HG03521 (cell line): Measurements from ENCODE around the gene MAP4K4.

Experiments
- ATAC-seq: cut with Tn5 transposase; IDR thresholded peaks from one replicate; pipeline ENCODE4 v1.9.1; 2021; ENCODE audit warnings: mild to moderate bottlenecking, moderate library complexity; ENCODE audit not compliant: unreplicated experiment

The MAP4K4 gene

GRCh38 chr2:101830555-101830954, 133.0 kb downstream of the MAP4K4 start:
- ATAC-seq: no peak

GRCh38 chr2:101831351-101831865, 133.9 kb downstream of the MAP4K4 start:
- peak; percentile 56 for ATAC-seq

GRCh38 chr2:101832114-101832513, 134.6 kb downstream of the MAP4K4 start:
- no peak for ATAC-seq

GRCh38 chr2:101833890-101834523, 136.5 kb downstream of the MAP4K4 start:
- no peak for ATAC-seq

- ATAC-seq: no peak
These were observed 139.8 kb downstream of the MAP4K4 start for GRCh38 chr2:101837354-101837753.

GRCh38 chr2:101841679-101842327, 144.3 kb downstream of the MAP4K4 start:
- no peak for ATAC-seq

- ATAC-seq: no peak
These were observed 145.0 kb downstream of the MAP4K4 start for GRCh38 chr2:101842471-101842870.

DNA sequence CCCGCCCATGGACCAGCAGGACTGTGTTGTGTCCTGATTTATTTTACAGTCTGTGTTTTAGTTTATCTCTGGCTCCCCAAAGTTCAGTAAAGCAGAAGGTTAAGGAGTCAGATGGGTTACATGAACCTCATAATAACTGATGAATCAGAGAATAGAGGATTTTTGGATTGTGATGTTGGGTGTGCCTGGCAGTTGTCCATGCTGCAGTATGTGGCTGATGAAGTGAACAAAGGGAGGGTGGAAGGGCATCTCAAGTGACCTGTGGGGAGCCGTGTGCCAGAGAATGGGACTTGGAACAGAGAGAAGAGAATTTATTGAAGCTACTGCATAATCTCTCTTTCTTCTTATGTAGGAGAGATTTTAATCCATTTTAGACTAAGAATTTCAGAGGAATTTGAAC, 145.5 kb downstream of the MAP4K4 start:
- ATAC-seq: no peak

DNA sequence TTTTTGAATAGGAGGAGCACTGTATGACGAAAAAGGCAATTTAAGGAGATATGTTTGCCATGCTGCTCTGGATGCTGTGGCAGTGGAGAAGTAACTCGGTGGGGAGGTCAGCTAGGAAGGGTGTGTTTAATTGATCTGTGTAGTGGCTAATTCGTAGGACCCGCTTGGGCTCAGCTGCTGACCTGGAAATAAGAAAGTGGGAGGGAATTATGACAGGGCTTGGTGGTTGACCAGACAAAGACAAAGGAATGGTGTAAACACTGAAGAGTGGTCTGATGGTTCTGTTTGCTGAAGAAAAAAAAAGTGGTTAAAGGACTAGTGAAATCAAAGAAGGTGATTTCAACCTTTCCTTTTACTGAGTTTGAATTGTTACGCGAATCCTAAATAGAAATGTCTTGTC, 146.0 kb downstream of the MAP4K4 start:
- no peak for ATAC-seq

DNA sequence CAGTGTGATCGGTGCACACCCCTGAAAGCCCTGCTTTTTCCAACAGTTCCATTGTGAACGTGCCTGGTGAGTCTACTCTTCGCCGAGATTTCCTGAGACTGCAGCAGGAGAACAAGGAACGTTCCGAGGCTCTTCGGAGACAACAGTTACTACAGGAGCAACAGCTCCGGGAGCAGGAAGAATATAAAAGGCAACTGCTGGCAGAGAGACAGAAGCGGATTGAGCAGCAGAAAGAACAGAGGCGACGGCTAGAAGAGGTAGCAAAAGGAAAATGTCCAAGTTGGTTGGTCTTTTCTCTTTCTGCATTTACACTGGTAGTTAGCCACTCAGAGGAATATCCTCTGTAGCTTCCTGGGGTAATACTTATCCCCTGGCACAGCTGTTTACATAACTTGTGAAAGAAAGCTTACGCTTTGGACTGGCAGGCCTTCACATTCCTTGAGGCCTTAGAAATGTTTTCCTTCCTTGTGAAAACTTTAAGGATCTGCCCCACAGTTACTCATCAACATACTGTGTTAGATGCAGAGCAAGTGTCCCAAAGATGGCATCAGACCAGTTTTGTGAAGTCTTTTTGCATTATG, 146.6 kb downstream of the MAP4K4 start:
- ATAC-seq: no peak

DNA sequence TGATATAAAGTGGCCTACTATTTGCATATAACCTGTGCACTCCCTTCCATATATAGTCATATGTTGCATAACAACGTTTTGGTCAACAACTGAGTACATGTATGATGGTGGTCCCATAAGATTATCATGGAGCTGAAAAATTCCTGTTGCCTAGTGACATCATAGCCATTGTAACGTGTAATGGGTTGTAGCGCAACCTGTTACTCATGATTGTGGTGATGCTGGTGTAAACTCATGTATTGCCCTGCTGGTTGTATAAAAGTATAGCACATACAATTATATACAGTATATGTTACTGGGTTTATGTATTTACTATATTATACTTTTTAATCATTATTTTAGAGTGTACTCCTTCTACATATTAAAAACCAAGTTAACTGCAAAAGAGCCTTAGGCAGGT, 149.5 kb downstream of the MAP4K4 start:
- no peak for ATAC-seq

DNA sequence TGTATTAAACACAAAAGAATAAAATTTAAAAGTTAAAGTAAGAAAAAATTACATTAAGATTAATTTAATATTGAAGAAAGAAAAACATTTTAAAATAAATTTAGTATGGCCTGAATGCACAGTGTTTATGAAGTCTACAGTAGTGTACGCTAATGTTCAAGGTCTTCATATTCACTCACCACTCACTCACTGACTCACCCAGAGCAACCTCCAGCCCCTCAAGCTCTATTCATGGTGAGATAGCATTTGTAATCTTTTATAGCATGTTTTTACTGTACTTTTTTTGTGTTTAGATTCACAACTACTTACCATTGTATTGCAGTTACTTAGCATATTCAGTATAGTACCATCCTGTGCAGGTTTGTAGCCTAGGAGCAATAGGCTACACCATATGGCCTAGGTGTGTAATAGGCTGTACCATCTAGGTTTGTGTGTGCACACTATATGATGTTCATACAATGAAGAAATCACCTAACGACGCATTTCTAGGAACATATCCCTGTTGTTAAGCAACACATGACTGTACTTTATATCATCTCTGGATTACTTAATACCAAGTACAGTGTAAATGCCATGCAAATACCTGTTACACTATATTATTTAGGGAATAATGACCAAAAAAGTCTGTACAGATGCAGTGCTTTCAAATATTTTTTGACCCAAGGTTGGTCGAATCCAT, 150.3 kb downstream of the MAP4K4 start:
- ATAC-seq: no peak

- no peak for ATAC-seq
These were observed 151.4 kb downstream of the MAP4K4 start for GRCh38 chr2:101848769-101849410.

GRCh38 chr2:101850450-101850849, 152.9 kb downstream of the MAP4K4 start:
- no peak for ATAC-seq

DNA sequence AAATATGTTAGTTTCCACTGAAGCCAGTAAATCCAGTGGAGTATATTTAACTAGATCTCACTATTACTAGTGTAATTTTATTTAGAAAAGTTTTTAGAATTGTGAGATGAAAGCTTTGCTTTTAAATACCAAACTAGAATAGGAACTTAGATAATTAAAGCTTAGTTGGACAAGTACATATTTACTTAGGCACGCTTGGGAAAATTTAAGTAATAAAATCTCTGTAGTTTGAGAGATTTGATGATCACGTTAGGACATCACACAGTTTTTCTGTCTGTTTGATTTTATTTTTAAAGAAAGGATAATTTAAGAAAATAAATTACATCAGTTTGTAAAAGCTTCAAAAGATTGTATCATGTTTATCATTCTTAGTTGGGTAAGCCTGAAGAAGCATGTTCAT, 153.5 kb downstream of the MAP4K4 start:
- ATAC-seq: no peak

DNA sequence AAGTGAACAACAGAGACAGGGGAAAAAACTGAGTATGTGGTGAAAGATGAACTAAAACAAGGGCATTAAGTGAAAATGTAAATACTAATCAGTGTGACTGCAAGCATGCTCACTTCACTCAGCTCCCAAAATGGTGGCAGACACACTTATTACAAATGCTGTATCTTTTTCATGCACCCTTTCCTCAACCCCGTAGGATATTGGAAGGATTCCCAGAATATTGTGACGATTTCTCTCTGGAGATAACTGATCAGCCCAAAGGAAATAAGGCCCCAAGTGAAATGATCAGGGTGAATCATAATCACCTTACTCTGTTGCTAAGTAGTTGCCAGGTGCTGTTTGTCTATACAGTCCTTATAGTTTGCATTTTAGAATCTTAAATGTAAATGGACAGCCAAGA, 155.3 kb downstream of the MAP4K4 start:
- no peak for ATAC-seq

- ATAC-seq: no peak
These were observed 157.4 kb downstream of the MAP4K4 start for GRCh38 chr2:101854877-101855276.

- no peak for ATAC-seq
These were observed 158.3 kb downstream of the MAP4K4 start for GRCh38 chr2:101855776-101856175.

DNA sequence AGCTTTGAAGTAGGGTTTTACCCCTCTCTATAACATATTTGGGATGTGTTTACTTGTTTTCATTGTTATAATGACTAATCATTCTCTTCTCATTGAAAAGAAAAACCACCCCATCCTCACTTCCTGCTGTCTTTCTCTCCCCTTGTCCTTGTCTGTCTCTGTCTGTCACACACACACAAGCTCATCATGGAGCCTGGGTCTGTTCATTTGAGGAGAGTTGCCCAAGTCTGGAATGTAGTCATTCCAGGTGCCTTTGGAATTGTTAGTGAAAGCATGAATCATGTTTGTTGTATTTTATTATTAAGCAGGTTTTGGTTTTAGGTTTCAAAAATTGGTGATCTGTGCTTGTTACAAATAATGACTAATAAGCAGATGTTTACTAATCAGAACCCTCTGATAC, 160.7 kb downstream of the MAP4K4 start:
- no peak for ATAC-seq

DNA sequence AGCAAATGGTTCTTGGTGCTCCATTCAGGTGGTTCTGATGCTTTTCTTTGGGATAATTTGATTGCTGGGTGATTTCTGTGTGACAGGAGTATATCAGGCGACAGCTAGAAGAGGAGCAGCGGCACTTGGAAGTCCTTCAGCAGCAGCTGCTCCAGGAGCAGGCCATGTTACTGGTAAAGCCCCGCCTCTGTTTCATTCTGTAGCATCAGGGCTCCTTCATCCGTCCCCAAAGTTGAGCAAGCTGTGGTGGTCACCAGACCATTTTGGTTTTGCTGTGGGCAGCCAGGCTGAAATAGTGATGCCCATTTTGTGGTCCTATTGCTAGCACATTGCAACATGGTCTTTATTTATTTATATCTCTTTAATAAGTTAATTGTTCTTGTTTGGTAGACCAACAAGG, 161.4 kb downstream of the MAP4K4 start:
- ATAC-seq: no peak

GRCh38 chr2:101859604-101860003, 162.1 kb downstream of the MAP4K4 start:
- no peak for ATAC-seq
